ENCODE data around the gene CMKLR1.

Gene CMKLR1

DNA sequence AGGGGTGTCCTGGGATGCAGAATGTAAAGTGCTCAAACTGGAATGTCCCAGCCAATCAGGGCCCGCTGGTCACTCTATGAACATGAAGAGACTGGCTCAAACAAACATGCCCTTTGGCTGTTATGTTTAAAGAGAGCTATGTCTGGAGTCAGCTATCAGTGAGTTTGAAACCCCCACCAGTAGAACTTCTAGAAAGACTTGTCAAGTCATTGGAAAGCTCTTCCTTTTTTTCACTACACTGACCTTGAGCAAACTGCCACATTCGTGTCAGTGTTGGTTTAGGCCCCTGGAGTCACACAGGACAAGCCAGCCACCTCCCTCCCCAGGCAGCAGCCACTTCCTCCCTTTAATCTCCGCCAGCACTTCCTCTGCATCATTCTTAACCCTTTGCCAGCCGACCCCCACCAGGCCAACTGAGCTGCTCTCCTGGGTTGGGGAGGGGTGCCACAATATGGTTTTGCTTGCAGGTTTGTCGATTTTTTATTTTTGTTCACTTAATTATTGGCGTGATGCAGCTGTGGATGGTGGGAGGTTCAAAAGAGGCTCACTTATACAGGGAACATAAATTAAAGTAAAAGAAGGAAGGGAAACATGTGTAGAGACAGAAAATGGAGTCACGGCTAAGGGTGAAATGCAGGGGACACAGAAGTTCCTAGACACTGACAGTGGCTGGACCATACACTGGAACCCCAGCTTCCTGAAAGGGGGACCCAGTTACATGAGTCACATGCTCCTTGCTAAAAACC lies 25.3 kb downstream of the CMKLR1 start:
- DNase-seq, result no peak

DNA sequence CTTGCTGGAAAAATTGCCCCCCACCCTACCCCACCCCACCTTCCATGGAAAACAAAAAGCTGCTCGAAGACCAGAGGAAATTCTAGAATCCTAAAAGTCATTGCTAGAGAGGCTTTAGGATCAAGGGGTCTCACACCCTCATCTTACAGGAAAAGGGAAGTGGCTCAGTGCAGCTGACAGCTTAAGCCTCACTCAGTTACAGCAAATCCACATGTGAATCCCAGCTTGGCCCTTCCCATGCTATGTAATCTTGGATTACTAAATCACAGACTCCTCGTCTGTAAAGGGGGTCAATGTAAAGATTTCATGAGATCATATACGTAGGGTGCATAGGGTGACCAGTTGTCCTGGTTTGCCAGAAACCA lies 25.9 kb downstream of the CMKLR1 start:
- DNase-seq, result no peak

DNA sequence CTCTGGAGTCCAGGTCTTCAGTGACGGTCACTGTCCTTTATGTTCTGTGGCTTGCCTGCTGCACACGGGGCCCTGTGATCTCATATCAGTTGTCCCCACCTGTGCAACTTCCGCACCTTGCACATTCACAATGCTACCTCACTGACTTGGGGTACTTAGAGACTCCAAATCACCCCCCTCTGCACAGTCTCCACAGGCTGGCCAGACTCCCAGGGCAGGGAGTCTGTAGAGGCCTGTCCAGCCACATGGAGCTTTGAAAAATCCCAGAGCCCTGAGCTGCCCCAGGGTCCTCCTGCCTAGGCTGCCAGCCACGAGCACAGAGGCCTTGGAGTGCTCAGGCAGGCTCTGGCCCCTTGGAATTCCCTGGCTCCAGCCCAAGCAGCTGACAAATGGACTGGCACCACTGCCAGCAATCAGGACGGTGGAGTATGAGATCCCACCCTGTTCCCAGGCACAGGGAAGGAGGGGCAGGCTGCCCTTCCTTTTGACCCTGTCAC lies 26.4 kb downstream of the CMKLR1 start:
- no peak for DNase-seq

DNA sequence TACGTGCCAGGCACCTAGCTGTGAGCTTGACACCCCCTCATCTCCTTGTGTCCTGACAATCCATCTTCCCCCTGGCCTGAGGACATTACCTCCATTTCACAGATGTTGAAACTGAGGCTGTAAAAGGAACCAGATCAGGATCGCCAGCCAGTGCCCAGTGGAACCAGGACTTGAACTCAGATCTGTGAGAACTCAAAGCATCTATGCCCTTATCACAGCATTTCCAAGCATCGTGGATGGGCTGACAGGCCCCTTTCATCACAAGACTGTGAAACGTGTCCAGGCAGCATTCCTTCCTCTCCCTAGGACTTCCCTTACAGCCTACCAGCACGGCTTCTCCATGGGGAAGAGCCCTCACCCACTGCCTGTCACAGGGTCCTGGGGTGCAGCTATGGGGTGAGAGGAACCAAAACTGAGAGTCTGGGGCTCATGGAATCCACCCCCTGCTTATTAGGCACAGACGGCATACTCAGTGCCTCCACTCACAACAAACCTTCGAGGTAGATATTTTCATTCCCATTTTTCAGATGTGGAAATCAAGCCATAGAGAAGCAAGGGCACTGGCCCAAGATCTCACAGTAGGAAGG lies 26.9 kb downstream of the CMKLR1 start:
- no peak for DNase-seq

DNA sequence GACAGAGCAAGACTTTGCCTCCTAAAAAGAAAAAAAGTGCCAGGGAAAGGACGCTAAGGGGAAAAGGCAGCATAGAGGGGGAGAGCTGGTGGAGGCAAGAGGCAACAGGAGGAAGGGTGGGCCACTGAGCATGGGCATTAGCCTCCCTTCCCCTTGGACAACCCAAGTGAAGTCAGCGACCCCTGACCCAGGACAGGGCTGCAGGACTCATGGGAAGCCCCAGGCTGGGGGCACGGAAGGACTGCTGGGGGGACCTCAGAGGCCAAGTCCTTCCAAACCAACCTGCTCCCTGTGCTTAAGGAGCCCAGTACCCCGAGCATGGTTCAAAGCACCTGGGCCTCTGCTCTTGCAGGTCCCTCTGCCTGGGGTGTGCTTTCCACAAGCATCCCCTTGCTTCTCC lies 27.5 kb downstream of the CMKLR1 start:
- no peak for DNase-seq

DNA sequence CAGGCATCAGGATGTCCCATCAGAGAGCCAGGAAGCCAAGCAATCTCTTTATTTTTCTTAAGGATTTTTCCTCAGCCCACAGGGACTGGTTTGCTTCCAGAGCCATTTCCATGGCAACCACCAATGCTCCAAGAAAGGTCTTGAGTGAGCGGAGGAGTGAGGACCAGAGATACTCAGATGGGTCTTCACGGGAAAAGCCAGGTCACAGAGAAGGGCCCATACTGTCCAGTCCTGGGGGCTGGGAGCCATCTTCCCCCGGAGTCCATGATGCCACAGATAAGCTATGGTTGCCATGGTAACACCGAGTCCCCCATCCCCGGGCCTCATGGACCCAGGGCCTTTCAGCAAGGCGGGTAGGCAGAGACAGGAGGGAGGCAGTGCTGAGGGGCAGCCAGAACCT lies 28.6 kb downstream of the CMKLR1 start:
- no peak for DNase-seq

DNA sequence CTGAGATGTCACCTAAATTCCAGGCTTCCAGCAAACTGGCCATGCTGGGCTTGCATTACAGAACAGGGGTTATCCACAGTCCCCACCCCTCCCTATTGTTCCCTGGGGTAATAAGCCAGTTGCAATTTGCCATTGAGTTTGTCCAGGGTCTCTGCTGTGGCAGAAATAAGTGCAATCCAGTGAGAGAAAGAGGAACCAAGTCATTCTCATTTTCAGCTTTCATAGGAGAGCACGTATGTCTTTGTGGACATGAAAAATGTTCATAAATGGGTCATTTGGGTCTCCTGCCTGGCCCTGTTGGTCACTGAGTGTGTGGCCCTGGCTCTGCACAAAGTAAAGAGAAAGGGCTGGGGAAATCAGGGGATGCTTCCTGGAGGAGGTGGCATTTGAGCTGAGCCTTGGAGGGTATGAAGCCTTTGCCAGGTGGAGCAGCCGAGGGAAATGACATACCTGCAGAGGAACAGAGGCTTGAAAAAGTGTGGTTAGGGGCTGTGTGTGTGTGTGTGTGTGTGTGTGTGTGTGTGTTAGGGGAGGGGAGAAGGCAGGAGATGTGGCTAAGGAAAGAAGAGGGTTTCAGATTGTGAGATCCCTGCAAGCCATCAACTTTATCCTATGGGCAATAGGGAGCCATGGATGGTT lies 29.3 kb downstream of the CMKLR1 start:
- no peak for DNase-seq

DNA sequence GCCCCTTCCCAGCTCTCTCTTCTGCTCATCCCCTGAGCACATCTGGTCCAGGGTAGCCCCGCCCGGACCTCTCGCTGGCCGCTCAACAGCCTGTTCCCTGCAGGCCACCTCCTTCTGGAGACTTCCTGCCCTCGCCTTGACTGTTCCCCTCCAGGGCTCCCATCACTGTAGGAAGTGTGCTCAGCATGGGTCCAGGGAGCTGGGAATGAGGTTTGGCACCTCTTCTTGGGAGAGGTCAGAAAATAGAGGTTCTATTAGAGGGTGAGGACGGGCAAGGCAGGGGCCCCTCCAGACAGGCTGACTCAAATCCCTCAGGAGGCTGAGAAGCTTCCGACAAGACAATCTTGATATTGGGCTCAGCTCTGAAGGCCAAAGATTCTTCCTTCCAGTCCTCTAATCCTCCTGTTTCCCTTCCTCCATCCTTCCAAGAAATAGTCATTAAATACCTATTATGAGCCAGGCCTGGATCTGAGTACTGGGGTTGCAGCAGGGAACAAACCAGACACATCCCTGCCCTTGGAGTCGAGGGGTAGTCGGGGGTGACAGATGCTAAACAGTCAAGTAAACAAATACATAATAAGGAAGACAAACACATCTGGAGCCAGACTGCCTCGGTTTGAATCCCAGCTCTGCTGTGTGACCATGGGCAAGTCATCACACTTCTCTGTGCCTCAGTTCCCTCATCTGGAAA lies 30.6 kb downstream of the CMKLR1 start:
- DNase-seq, result no peak

DNA sequence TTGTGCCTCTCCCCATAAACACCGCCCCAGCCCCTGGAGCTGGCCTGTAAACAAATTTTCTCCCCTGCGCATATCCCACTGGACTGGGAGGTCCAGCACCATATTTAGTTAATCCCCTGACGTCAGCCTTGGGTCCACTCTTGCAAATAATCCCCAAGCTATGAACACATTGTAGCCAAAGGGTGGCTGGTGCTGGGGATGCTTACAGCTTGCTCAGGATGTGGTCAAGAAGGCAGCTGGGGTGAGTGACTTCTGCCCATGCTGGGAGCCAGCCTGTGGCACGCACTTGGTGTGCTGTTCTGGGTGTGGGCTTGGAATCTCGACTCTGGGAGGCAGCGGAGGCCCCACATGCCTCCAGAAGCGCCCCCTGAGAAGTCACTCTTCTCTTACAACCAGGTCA lies 32.1 kb downstream of the CMKLR1 start:
- DNase-seq, result no peak

DNA sequence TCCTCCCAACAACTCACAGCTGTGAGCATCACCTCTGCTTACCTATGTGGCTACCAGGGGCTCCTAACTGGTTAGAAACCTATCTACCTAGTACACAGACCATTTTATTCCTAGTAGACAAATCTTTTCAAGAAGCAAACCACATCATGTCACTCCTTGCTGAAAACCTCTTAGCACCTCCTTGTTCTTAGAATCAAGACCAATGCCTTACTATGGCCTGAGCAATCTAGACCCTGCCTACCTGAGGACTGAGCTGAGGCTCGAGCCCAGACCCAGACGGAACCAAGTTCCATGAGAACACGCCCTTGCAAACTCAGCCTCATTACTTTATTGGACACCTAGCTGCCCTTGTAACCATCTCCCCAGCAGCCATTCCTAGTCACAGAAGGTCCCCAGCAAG lies 32.6 kb downstream of the CMKLR1 start:
- DNase-seq, result no peak

DNA sequence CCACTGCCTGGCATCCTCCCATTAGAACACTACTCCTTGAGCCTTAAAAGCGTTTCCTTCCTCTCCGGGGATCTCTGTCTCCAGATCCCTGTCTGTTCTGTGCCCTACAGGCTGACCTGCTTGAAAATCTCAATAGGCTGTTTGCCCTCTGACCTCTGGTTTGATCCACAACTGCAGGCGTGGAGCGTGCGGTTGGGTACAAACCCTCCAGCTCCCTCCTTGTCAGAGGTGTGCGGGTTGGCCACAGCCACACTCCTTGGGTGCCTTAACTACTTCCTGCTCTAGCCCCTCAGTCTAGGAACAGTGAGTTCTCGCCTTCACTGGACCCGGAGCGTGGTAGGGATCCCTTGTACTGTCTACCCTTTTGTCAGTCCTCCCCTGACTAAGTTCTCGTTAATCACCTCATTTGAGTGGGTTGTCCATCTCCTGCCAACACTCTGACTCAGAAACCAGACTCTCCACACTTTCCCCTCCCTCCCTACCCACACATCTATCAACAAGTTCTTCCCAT lies 33.1 kb downstream of the CMKLR1 start:
- DNase-seq, result no peak

DNA sequence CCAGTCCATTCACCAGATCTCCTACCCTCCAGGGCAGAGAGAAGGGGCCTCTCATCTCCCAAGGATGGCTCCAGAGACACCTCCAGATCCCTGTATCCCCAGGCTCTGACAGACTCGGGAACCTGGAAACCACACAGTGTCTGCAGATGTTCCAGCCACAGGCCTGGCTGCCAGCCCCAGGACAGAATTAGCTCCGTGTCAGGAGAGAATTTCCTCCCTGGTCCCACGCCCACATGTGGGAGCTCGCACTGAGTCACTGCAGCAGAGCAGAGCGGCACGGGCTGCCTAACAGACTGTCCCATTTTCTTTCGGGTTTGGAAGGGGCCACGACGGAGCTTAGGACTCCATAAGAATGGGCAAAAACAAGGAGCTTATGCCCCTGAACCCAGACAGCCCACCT lies 33.6 kb downstream of the CMKLR1 start:
- no peak for DNase-seq

DNA sequence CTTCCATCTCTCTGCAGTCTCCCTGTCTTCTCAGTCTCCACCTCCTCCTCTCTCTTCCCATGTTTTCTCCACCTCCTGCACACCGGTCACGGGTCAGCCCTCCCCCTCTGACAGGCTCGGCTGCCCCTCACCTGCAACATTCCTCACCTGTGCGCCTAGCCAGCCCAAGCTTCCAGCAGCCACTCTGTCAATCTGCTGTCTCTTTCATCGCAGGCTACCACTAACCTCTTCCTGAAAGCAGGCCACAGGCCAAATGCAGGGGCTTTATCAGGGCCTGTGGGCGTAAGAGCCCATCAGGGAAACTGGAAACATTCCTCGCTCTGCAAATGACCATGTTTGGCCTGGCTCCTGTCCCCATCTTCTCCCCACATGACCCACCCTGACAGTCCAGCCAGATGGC lies 34.5 kb downstream of the CMKLR1 start:
- DNase-seq, result no peak

DNA sequence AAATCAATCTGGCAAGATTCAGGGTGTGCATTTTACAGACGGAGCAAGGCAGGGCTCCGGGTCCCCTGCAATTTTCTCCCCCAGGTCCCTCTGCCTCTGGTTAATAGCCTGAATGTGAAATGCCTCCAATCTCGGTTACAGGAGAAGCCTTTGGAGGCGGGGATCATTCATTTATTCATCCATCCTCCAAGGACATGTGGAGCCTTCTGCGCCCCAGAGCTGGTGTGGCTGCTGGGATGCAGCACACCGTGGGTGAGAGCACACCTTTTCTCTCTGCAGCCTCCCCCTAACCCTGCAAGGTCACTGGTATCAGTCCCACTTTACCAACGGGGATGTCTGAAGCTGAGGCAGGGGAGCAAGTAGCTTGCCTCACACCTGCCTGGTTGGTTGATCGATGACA lies 35.4 kb downstream of the CMKLR1 start:
- DNase-seq, result no peak

DNA sequence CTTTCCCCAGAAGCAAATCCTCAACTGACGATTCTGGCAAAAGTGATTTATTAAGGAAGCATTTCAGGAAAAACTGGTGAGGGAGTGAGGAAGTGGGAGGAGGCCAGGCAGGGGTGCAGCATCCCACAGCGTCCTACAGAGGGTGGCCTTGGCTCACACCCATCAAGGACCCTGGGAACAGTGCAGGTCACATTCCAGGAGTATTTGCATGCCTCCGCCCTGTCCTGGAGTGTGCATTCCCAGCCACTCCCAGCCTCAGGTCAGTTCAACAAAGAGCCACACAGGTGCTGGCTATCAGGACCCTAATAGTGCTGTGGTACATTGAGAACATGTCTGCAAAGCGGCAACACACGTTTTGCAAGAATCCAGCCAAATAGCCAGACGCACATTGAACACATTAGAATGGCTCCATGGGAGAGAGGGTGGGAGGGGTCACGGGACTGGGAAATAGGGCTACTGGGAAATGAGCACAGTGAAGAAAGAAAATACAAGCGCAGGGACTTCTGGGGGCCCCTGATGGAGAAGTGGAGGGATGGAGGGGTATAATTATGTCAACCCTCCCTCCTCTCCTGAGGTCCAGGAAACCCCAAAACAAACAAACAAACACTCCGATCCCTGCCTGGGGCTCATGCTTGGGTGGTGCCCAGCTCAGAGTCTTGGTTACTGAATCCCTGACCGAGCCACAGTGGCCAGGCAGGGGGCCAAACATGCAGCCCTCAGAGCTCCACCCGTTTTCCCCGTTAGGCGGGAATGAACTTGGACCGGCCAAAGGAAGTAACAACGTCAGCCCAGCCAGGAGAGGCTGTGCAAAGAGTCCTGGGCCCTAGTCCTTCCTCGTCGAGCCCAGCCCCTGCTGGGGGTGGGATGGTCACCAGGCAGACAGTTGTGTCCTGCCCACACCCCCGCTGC lies 36.5 kb downstream of the CMKLR1 start:
- DNase-seq, result no peak

DNA sequence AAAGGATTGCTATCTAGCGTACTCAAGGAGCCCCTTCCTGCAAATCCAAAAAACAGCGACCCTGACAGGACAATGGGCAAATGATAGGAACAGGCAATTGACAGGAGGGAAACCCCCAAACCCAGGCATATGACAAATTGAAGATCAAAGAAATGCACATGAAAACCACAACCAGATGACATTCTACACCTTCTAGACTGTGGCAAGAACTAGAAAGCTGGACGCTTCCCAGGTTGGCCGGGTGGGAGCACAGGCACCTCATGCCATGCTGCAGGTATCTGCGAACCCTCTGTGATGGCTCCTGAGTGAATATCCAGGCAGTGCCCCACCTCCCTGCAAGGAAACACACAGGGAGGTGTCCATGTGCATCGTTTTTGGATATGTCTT lies 37.1 kb downstream of the CMKLR1 start:
- no peak for DNase-seq

DNA sequence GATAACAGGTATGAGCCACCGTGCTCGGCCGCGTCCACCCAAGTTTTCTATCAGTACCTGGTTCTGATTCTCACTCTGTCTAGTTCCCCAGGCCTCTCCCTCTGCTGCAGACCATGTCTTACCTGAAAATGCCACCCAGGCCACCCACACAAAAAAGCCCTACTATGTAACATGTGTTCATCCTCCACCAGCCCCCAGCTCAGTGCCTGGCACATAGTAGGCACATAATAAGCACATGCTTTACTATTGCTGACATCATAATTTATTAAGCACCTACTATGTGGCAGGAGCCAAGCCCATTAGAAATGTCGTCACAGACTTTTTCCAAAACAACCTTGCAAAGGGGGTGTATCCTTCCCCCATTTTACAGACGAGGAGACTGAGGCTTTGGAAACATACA lies 37.8 kb downstream of the CMKLR1 start:
- no peak for DNase-seq

DNA sequence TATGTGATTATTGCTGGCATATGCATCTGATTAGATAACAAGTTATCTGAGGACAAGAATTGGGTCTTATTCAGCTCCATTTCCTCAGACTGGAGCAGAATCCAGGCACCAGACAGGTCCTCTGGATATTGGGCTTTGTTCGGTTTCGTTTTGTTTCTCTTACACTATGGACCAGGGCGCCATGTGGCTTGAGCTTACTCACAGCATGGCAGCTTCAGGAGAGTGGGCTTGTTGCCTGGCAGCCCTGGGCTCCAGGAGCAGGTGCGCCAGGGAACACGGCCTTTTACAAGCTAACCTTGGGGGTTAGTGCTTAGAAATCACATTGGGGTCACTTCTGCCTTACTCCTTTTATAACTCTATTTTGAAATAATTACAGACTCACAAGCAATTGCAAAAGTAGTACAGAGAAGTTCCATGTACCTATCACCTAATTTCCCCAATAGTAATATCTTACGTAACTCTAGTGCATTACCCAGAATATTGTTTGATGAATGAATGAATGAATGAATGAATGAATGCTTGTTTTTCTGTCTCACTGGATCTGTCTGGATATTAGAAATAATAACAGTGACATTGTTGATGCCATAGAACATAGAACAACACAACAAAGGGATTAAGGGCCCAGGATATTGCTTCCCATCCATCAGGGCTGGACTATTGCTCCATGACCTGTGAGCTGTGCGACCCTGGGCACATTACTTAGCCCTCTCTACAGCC lies 39.0 kb downstream of the CMKLR1 start:
- no peak for DNase-seq

DNA sequence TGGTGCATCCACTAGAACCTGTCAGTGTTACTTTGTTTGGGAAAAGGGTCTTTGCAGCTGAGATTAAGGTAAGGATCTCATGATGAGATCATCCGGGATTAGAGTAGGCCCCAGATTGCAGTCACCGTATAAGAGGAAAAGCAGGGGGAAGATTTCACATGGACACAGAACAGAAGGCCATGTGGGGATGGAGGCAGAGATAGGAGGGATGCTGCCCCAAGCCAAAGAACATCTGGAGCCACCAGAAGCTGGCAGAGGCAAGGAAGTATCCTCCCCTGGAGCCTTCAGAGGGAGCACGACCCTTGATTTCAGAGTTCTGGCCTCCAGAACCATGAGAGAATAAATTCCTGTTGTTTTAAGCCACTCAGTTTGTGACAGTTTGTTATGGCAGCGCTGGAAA lies 39.6 kb downstream of the CMKLR1 start:
- no peak for DNase-seq

DNA sequence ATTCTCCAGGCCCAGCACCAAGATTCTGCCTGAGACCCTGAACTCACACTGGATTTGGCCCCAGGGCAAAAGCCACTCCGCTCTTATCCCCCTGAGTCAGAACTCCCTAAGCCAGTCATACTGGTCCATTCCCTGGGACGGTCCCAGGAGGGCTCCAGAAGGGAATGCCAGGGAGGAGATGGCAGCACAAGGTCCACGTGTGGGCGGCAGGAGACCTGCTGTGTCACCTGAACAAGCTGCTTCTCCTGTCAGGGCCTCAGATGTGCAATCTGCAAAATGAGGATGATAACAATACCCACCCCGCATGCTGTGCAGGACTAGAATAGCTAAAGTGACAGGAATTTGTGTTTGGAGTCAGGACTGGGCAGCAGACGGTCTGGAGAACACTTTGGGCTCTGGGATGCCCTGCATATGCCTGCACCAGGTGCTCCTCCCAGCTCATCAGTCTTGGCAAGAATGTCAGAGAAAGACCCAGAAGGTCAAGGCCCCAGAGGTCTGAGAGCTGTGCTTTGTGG lies 40.3 kb downstream of the CMKLR1 start:
- no peak for DNase-seq

DNA sequence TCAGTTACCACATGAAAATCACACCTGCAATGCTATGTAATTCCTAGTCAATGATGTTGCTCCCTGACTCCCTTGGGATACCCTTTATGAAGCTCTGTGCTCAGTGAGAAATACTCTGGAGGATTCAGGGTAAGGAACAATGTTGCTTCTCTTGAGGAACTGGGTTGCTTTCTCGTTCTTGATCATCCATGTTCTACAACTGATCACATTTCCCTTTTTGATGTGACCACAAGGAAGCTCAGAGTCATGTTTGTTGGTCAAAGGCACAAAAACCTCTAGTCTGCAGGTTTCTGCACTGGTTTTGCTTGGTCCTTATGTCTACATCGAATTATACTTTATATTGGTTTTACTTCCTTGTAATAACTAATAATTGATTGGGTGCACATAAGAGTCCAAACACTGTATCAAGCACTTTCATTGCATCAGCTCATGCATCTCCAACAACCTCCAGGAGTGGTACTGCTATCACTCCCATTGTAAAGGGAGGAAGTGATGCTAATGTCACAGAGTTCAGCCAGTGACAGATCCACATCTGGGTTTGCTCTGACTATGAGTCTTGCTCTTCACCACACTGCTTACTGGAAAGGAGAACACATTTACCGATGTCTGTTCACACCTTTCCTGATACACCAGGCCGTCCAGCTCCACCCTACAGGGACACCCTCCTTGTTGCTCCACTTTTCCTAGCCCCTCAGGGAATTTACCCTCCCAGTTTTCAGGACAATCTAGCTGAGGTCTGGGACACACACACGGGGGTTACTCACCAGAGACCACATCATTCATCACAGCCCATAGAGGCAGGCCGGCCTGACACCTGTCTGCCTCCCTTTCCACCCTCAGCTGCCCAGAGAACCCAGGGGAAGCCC lies 41.0 kb downstream of the CMKLR1 start:
- no peak for DNase-seq

Measured in activated CD4-positive, CD25-positive, alpha-beta regulatory T cell treated with anti-CD3 and anti-CD28 coated beads, Interleukin-2, amount 50 U/mL, for 72 hours (primary cell).